T-helper 2 cell treated with Interferon-gamma antibody and Interleukin-4, amounts not matched to agents 100 ng/mL and 5 ng/mL, for 36 hours (primary cell): Measurements from ENCODE around the gene NAV2. TPM values are rescaled to one million over a fixed set of nuclear protein-coding genes. Genes with fewer than 3 reads are reported as not detected.

Experiments
- intact Hi-C: fragments of 100-400 bp; cut with micrococcal nuclease; formaldehyde crosslinking; loops from one replicate; pipeline ENCODE4 v1.15.1; 2023
- total RNA-seq: library from RNA; stranded (reverse); gene quantifications from 2 replicates; pipeline ENCODE4 v1.2.3, GENCODE V29; 2022

NAV2 gene
- total RNA-seq, 1 donor from 2014 or later, result 0.45 TPM

GRCh38 chr11:19774329-19774728 is 61.7 kb downstream of the NAV2 start:
- intact Hi-C loops, result no loop called here

- intact Hi-C loops, result no loop called here
Observed at GRCh38 chr11:19774817-19775580, 62.4 kb downstream of the NAV2 start.

GRCh38 chr11:19775622-19776021 is 63.0 kb downstream of the NAV2 start:
- intact Hi-C loops, result no loop called here

- intact Hi-C loops, result no loop called here
Observed at GRCh38 chr11:19777039-19777376, 64.4 kb downstream of the NAV2 start.

- intact Hi-C loops, result no loop called here
Observed at GRCh38 chr11:19777377-19778102, 64.9 kb downstream of the NAV2 start.

- intact Hi-C loops, result no loop called here
Observed at GRCh38 chr11:19779740-19780139, 67.1 kb downstream of the NAV2 start.

GRCh38 chr11:19781351-19781750 is 68.7 kb downstream of the NAV2 start:
- intact Hi-C loops, result no loop called here

- intact Hi-C loops, result no loop called here
Observed at GRCh38 chr11:19785265-19785664, 72.6 kb downstream of the NAV2 start.

- intact Hi-C loops, result no loop called here
Observed at GRCh38 chr11:19786644-19787043, 74.0 kb downstream of the NAV2 start.

- intact Hi-C loops, result no loop called here
Observed at GRCh38 chr11:19788435-19788834, 75.8 kb downstream of the NAV2 start.

- intact Hi-C loops, result no loop called here
Observed at GRCh38 chr11:19789245-19789644, 76.6 kb downstream of the NAV2 start.

GRCh38 chr11:19789835-19790710 is 77.4 kb downstream of the NAV2 start:
- intact Hi-C loops, result no loop called here

- intact Hi-C loops, result no loop called here
Observed at GRCh38 chr11:19790831-19791552, 78.4 kb downstream of the NAV2 start.

- intact Hi-C loops, result no loop called here
Observed at GRCh38 chr11:19792510-19792909, 79.9 kb downstream of the NAV2 start.

GRCh38 chr11:19793326-19793725 is 80.7 kb downstream of the NAV2 start:
- intact Hi-C loops, result no loop called here

GRCh38 chr11:19794161-19794560 is 81.5 kb downstream of the NAV2 start:
- intact Hi-C loops, result no loop called here

- intact Hi-C loops, result no loop called here
Observed at GRCh38 chr11:19795082-19795481, 82.4 kb downstream of the NAV2 start.

GRCh38 chr11:19800162-19800561 is 87.5 kb downstream of the NAV2 start:
- intact Hi-C loops, result no loop called here

- intact Hi-C loops, result no loop called here
Observed at GRCh38 chr11:19800714-19801519, 88.3 kb downstream of the NAV2 start.

GRCh38 chr11:19802773-19803293 is 90.2 kb downstream of the NAV2 start:
- intact Hi-C loops, result no loop called here
